HG03378 (cell line): ENCODE results near the gene CTXND2.

Experiments
- ATAC-seq: cut with Tn5 transposase; IDR thresholded peaks from one replicate; pipeline ENCODE4 v1.9.1; 2021; ENCODE audit warnings: mild to moderate bottlenecking, moderate library complexity; ENCODE audit not compliant: unreplicated experiment

Gene CTXND2

DNA sequence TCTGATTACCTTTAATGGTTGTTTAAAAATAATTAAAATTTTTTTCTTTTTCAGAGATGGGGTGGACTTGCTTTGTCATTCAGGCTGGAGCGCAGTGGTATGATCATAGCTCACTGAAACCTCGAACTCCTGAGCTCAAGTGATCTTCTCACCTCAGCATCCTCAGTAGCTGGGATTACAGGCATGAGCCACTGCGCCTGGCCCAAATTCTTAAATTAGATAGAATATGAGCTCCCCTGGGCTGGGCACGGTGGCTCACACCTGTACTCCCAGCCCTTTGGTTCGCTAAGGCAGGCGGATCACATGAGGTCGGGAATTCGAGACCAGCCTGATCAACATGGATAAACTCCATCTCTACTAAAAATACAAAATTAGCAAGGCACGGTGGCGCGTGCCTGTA lies 70.7 kb downstream of the CTXND2 start:
- ATAC-seq = no peak

- no peak for ATAC-seq
Observed at GRCh38 chr1:150960646-150961045, 73.7 kb downstream of the CTXND2 start.

GRCh38 chr1:150961756-150962155 lies 74.8 kb downstream of the CTXND2 start:
- no peak for ATAC-seq
